HUES6 (cell line): Measurements from ENCODE around the gene SULT1A2.
"Not testable (repeated sequence)": the region's sequence is repeated elsewhere in the genome, so short reads cannot be mapped to it uniquely, and the experiment has no call there.

ENCODE experiments used
- H3K27ac ChIP-seq: 2 replicates; pipeline ENCODE4 v1.7.0; 2013; ENCODE audit warnings: low read depth, mild to moderate bottlenecking, low read length, inconsistent platforms
- H3K27me3 ChIP-seq: 2 replicates; pipeline ENCODE4 v1.6.1; 2013; ENCODE audit warnings: low read length; ENCODE audit not compliant: control insufficient read depth, insufficient read depth
- H3K36me3 ChIP-seq: 2 replicates; pipeline ENCODE4 v1.6.1; 2013; ENCODE audit warnings: low read length; ENCODE audit not compliant: control insufficient read depth, insufficient read depth
- H3K4me1 ChIP-seq: 2 replicates; pipeline ENCODE4 v1.6.1; 2013; ENCODE audit warnings: low read length; ENCODE audit not compliant: control insufficient read depth, insufficient read depth
- H3K4me3 ChIP-seq: 2 replicates; pipeline ENCODE4 v1.5.1; 2013; ENCODE audit warnings: low read depth, low read length
- H3K9ac ChIP-seq: one replicate; pipeline ENCODE4 v1.6.1; 2013; ENCODE audit warnings: mild to moderate bottlenecking, low read length
- H3K9me3 ChIP-seq: 2 replicates; pipeline ENCODE4 v1.6.1; 2013; ENCODE audit warnings: low read depth, low read length; ENCODE audit not compliant: control insufficient read depth, insufficient read depth

The SULT1A2 gene

DNA sequence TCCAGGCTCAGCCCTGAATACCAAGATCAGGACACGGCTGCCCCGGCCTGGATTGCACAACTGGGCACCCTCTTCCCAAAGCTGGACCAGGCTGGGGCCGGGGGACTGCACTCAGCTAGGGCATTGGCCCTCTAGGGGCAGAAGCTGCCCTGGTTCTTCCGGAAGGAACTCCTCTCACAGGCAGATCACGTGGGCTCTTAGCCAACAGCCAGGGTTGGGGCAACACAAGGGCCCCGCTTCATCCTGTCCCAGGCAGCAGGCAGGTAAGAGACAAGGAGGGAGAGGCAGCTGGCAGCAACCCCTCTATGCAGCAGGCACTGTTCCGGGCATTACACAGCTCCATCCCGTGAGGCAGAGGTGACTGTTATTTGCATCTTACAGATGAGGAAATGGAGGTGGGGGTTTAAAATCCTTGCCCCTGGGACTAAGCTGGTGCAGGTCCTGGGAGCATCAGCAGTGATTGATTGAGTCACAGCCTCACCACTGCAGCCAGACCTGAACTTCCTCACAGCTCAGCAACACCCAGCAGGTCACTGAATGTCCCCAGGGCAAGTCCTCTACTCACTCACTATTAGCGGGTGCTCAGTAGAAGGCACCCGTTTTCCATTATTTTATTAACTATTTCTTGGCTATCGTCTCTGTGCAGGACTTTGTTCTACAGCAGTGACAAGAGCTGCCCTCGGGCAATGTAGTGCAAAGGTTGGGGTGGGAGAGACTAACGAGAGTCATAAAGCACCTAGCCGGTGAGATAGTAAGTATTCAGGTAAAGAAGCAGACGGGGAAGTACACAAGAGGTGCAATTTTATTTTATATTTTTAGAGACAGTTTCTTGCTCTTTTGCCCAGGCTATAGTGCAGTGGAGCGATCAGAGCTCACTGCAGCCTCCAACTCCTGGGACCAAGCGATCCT, 2.8 kb upstream of the SULT1A2 start:
- H3K27ac ChIP-seq, H3K9ac ChIP-seq: not testable (repeated sequence)

GRCh38 chr16:28597692-28598261, 927 bp upstream of the SULT1A2 start:
- H3K9me3 ChIP-seq: no peaks in the 10 kb centered on the region
- no peak overlapping the region for H3K9ac ChIP-seq
- no peaks in the 10 kb centered on the region for H3K36me3 ChIP-seq
- no peak overlapping the region for H3K4me3 ChIP-seq
- no peaks in the 10 kb centered on the region for H3K27me3 ChIP-seq
- peaks cover 20% of the 10 kb centered on the region for H3K4me1 ChIP-seq
- H3K27ac ChIP-seq: no peak overlapping the region

More for the DNA sequence above, 2.8 kb upstream of the SULT1A2 start:
- not testable (repeated sequence) for H3K36me3 ChIP-seq, H3K4me3 ChIP-seq, H3K27me3 ChIP-seq, H3K9me3 ChIP-seq
- peaks cover 20% of the 10 kb centered on the region for H3K4me1 ChIP-seq

- H3K27me3 ChIP-seq: no peaks in the 10 kb centered on the region
- H3K4me1 ChIP-seq: peaks cover 20% of the 10 kb centered on the region
- no peak overlapping the region for H3K27ac ChIP-seq
- H3K36me3 ChIP-seq: peaks cover 4% of the 10 kb centered on the region; the same call in 1 of the 2 replicates
- no peaks in the 10 kb centered on the region for H3K9me3 ChIP-seq
- H3K4me3 ChIP-seq: no peak overlapping the region
- no peak overlapping the region for H3K9ac ChIP-seq
Measured at GRCh38 chr16:28596115-28596630, 677 bp downstream of the SULT1A2 start.

GRCh38 chr16:28595451-28595850, 1.4 kb downstream of the SULT1A2 start:
- not testable (repeated sequence) for H3K9ac ChIP-seq, H3K27ac ChIP-seq, H3K9me3 ChIP-seq, H3K4me3 ChIP-seq, H3K27me3 ChIP-seq
- peaks cover 20% of the 10 kb centered on the region for H3K4me1 ChIP-seq
- H3K36me3 ChIP-seq: peaks cover 11% of the 10 kb centered on the region

GRCh38 chr16:28592979-28593553, 3.8 kb downstream of the SULT1A2 start:
- Histone ChIP-seq H3K27ac (no peak overlapping the region), H3K27me3 (no peaks in the 10 kb centered on the region), H3K9ac (no peak overlapping the region), H3K4me3 (no peak overlapping the region), H3K9me3 (no peaks in the 10 kb centered on the region), H3K4me1 (peaks cover 18% of the 10 kb centered on the region), H3K36me3 (peaks cover 25% of the 10 kb centered on the region)

DNA sequence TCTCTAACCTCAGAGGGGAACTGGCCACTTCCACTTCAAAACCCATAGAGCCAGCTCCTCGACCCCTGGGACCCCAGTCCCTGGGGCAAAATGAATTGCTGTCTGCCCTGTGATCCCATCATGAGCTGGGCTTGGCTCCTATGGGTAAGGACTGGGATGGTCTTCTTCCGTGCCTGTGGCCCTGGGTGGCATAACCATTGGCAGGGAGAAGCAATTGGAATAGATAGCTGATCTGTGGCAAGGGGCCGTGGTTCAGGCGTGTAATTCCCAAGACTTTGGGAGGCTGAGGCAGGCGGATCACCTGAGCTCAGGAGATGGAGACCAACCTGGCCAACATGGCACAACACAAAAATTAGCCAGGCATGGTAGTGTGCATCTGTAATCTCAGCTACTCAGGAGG, 4.3 kb downstream of the SULT1A2 start:
- peaks cover 25% of the 10 kb centered on the region for H3K36me3 ChIP-seq

GRCh38 chr16:28591355-28591754, 5.5 kb downstream of the SULT1A2 start:
- Histone ChIP-seq H3K4me3 (no peak overlapping the region), H3K9ac (no peak overlapping the region), H3K27me3 (no peaks in the 10 kb centered on the region), H3K36me3 (peaks cover 32% of the 10 kb centered on the region), H3K4me1 (0 out of 2 replicates have a peak, but pooled peaks cover 3% of the 10 kb centered on the region), H3K27ac (no peak overlapping the region), H3K9me3 (no peaks in the 10 kb centered on the region)

More for the DNA sequence above, 4.3 kb downstream of the SULT1A2 start:
- peaks cover 12% of the 10 kb centered on the region for H3K4me1 ChIP-seq
- no peak overlapping the region for H3K27ac ChIP-seq
- no peaks in the 10 kb centered on the region for H3K9me3 ChIP-seq
- H3K27me3 ChIP-seq: no peaks in the 10 kb centered on the region
- H3K4me3 ChIP-seq: no peak overlapping the region
- no peak overlapping the region for H3K9ac ChIP-seq

DNA sequence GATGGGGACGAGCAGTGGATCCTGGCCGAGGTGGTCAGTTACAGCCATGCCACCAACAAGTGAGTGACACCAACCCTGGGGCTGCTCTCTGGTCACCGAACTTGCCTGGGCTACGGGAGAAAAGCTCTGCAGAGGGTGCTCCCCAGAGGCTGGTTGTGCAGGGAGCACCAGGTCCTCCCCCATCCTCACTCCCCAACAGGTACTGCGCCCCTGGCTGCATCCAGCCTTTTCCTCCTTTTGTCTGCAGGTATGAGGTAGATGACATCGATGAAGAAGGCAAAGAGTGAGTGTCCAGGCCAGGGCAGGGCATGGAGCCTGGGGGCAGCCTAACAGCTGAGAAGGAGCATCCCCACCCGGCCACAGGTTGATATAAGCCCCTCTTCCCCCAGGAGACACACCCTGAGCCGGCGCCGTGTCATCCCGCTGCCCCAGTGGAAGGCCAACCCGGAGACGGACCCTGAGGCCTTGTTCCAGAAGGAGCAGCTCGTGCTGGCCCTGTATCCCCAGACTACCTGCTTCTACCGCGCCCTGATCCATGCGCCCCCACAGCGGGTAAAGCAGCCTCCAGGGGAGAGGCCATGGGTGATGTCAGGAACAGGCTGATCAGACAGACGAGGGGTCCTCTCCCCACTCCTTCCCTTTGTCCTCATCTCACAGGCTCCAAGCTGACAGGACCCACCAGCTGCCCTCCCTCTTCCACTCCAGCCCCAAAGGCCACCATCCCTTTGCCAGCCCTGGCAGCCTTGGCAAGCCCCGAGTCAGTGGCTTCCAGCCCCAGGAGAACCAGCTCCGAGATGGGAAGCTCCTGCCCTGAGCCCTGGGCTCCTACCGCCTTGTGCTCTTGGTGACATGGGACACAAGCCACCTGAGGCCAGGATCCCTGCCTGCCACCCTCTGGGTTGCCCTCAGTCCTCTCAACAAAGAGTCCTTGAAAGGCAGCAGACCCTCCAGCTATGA, 6.2 kb downstream of the SULT1A2 start:
- Histone ChIP-seq H3K4me3 (no peak overlapping the region), H3K27me3 (no peaks in the 10 kb centered on the region), H3K9me3 (no peaks in the 10 kb centered on the region), H3K36me3 (peaks cover 34% of the 10 kb centered on the region), H3K4me1 (no peaks in the 10 kb centered on the region), H3K9ac (no peak overlapping the region), H3K27ac (no peak overlapping the region)

- Histone ChIP-seq H3K9ac (no peak overlapping the region), H3K27me3 (no peaks in the 10 kb centered on the region), H3K4me1 (no peaks in the 10 kb centered on the region), H3K9me3 (no peaks in the 10 kb centered on the region), H3K27ac (no peak overlapping the region), H3K36me3 (peaks cover 39% of the 10 kb centered on the region), H3K4me3 (no peak overlapping the region)
Measured at GRCh38 chr16:28589930-28590329, 6.9 kb downstream of the SULT1A2 start.

DNA sequence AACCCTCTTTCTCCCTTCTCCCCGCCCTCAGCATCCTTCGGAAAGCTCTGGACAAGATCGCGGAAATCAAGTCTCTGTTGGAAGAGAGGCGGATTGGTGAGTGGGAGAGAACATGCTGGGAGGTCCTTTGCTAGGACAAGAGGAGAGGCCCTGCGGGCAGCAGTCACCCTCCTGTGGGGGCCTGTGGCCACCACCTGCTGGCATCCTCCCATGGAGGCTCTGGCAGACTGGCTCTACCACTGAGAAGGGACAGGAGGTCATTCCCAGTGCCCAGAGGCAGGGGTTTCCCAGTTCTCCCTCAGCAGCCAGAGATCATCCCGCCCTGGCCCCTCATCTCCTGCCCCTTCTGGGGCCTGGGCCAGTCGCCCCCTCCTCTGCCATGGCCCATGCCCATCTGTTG, 7.8 kb downstream of the SULT1A2 start:
- Histone ChIP-seq H3K27me3 (no peaks in the 10 kb centered on the region), H3K4me3 (no peak overlapping the region), H3K4me1 (no peaks in the 10 kb centered on the region), H3K27ac (no peak overlapping the region), H3K9ac (no peak overlapping the region), H3K9me3 (no peaks in the 10 kb centered on the region), H3K36me3 (peaks cover 41% of the 10 kb centered on the region)
